ENCODE data around the gene ZFAND3. TPM values are rescaled to one million over a fixed set of nuclear protein-coding genes. Genes with fewer than 3 reads are reported as not detected.

The ZFAND3 gene
- polyA plus RNA-seq, 3 donors = 11.5 to 21.1 (median 11.7) TPM

GRCh38 chr6:37874726-37875125, 55.2 kb downstream of the ZFAND3 start:
- Mint-ChIP-seq H3K27me3 (ENCODE audit: low read depth in 3 of 3) (peaks cover 0 to 1% (median 0%) of the 10 kb centered on the region in 3 donors), H3K27ac (peak overlapping the region in 2 of 7 donors; percentile 43 to 82), H3K4me3 (no peak overlapping the region), H3K36me3 (peaks cover 0 to 3% of the 10 kb centered on the region in 2 donors), H3K4me1 (peaks cover 58% of the 10 kb centered on the region), H3K9me3 (peaks cover 0 to 5% (median 0%) of the 10 kb centered on the region in 7 donors)
- Histone ChIP-seq H3K4me1 (ENCODE audit: control insufficient read depth in 1 of 2, insufficient read depth in 2 of 2, low read length in 2 of 2) (peaks cover 22 to 27% of the 10 kb centered on the region in 2 donors), H3K79me2 (ENCODE audit: insufficient read depth, low read length) (peaks cover 93% of the 10 kb centered on the region), H2AFZ (ENCODE audit: insufficient read depth, low read depth, low read length, poor library complexity, severe bottlenecking) (no peak overlapping the region), H4K20me1 (ENCODE audit: insufficient read depth, low read length) (peaks cover 100% of the 10 kb centered on the region), H3K9ac (ENCODE audit: insufficient read depth, low read length, poor library complexity, severe bottlenecking) (no peak overlapping the region), H3K36me3 (replicated peaks in 1 of 2; ENCODE audit: control insufficient read depth in 1 of 2, insufficient read depth in 2 of 2, low read length in 2 of 2) (no peaks in the 10 kb centered on the region), H3K27ac (ENCODE audit: low read depth in 1 of 2, low read length in 2 of 2) (peak overlapping the region; percentile 16 to 39), H3K9me3 (replicated peaks in 1 of 2; ENCODE audit: control insufficient read depth in 1 of 2, insufficient read depth in 1 of 2, low read length in 2 of 2) (no peaks in the 10 kb centered on the region), H3K27me3 (ENCODE audit: control insufficient read depth in 2 of 2, insufficient read depth in 2 of 2, low read length in 2 of 2) (no peaks in the 10 kb centered on the region), H3K4me2 (replicated peaks; ENCODE audit: extremely low read depth, low read length, poor library complexity, severe bottlenecking) (no peak overlapping the region), H3K4me3 (replicated peaks in 1 of 3; ENCODE audit: low read depth in 2 of 3, low read length in 3 of 3) (no peak overlapping the region)
- TF ChIP-seq, protein P1, sequence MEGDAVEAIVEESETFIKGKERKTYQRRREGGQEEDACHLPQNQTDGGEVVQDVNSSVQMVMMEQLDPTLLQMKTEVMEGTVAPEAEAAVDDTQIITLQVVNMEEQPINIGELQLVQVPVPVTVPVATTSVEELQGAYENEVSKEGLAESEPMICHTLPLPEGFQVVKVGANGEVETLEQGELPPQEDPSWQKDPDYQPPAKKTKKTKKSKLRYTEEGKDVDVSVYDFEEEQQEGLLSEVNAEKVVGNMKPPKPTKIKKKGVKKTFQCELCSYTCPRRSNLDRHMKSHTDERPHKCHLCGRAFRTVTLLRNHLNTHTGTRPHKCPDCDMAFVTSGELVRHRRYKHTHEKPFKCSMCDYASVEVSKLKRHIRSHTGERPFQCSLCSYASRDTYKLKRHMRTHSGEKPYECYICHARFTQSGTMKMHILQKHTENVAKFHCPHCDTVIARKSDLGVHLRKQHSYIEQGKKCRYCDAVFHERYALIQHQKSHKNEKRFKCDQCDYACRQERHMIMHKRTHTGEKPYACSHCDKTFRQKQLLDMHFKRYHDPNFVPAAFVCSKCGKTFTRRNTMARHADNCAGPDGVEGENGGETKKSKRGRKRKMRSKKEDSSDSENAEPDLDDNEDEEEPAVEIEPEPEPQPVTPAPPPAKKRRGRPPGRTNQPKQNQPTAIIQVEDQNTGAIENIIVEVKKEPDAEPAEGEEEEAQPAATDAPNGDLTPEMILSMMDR (IDR thresholded peaks at IDR 0.05) = no peak
- no peak for DNase-seq
- WGBS (ENCODE audit: insufficient coverage) = no CpG with 5 or more reads among the region's 3 CpGs
- intact Hi-C loops (cut with micrococcal nuclease) = loop anchor here in 1 of 2 donors (5.0 kb wide), 1 partner anchor 92 kb away; no protein-coding TSS in a partner anchor

DNA sequence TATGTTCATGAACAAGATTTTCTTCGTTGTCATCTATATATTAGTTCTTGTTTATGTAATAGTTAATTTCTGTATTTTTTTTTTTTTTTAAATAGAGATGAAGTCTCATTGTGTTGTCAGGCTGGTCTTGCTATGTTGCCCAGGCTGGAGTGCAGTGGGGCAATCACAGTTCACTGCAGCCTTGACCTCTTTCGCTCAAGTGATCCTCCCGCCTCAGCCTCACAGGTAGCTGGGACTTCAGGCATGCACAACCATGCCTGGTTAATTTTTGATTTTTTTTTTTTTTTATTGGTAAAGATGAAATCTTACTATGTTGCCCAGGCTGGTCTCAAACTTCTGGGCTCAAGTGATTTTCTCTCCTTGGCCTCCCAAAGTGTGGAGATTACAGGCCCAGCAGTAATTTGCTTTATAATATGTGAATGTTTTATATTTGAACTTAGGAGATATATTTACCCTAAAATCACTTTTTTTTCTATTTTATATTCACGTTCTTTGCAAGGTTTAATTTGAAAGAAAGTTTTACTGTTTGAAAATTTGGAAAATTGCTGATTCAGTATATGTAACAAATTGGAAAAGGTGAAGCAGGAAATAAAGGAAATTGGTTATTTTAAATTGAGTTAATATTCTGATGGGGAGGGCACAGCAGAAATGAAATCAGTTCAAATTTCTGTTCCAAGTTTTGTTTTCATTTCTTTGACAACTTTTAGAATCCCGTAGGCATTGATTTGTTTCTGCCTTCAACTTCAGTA, 56.2 kb downstream of the ZFAND3 start:
- Histone ChIP-seq H3K4me2 (replicated peaks; ENCODE audit: extremely low read depth, low read length, poor library complexity, severe bottlenecking) (no peak overlapping the region), H3K27ac (ENCODE audit: low read depth in 1 of 2, low read length in 2 of 2) (no peak overlapping the region), H3K4me3 (replicated peaks in 1 of 3; ENCODE audit: low read depth in 2 of 3, low read length in 3 of 3) (no peak overlapping the region), H4K20me1 (ENCODE audit: insufficient read depth, low read length) (peaks cover 100% of the 10 kb centered on the region), H3K4me1 (ENCODE audit: control insufficient read depth in 1 of 2, insufficient read depth in 2 of 2, low read length in 2 of 2) (peaks cover 22 to 27% of the 10 kb centered on the region in 2 donors), H2AFZ (ENCODE audit: insufficient read depth, low read depth, low read length, poor library complexity, severe bottlenecking) (no peak overlapping the region), H3K9ac (ENCODE audit: insufficient read depth, low read length, poor library complexity, severe bottlenecking) (no peak overlapping the region), H3K9me3 (replicated peaks in 1 of 2; ENCODE audit: control insufficient read depth in 1 of 2, insufficient read depth in 1 of 2, low read length in 2 of 2) (no peaks in the 10 kb centered on the region), H3K27me3 (ENCODE audit: control insufficient read depth in 2 of 2, insufficient read depth in 2 of 2, low read length in 2 of 2) (no peaks in the 10 kb centered on the region), H3K79me2 (ENCODE audit: insufficient read depth, low read length) (peaks cover 91% of the 10 kb centered on the region), H3K36me3 (replicated peaks in 1 of 2; ENCODE audit: control insufficient read depth in 1 of 2, insufficient read depth in 2 of 2, low read length in 2 of 2) (no peaks in the 10 kb centered on the region)
- no peak overlapping the region for H3K27ac Mint-ChIP-seq
- intact Hi-C loops (cut with micrococcal nuclease) = no loop called here
- no peak overlapping the region for H3K4me3 Mint-ChIP-seq
- no peak for DNase-seq
- peaks cover 0 to 4% of the 10 kb centered on the region in 2 donors for H3K36me3 Mint-ChIP-seq
- TF ChIP-seq, protein P1 (IDR thresholded peaks at IDR 0.05) = no peak
- peaks cover 0 to 5% (median 0%) of the 10 kb centered on the region in 7 donors for H3K9me3 Mint-ChIP-seq
- WGBS (ENCODE audit: insufficient coverage) = no CpG with 5 or more reads among the region's 5 CpGs
- H3K27me3 Mint-ChIP-seq (ENCODE audit: low read depth in 3 of 3) = peaks cover 0 to 1% (median 0%) of the 10 kb centered on the region in 3 donors
- peaks cover 62% of the 10 kb centered on the region for H3K4me1 Mint-ChIP-seq

Measured in CD14-positive monocyte (primary cell).